GM12878 (cell line): ENCODE data around the gene AJUBA. TPM values are rescaled to one million over a fixed set of nuclear protein-coding genes. Genes with fewer than 3 reads are reported as not detected.

Source experiments
- ETV6 ChIP-seq, 2 experiments: fragments of 450-650 bp in 1 of 2; IDR thresholded peaks in 1 of 2; conservative IDR thresholded peaks in 1 of 2; 2 replicates each; pipeline ENCODE4 v1.6.1; 2014; ENCODE audit warnings: antibody characterized with exemption in 1 of 2, borderline replicate concordance in 1 of 2, low read depth in 1 of 2, mild to moderate bottlenecking in 1 of 2, moderate library complexity in 1 of 2
- FOS ChIP-seq: IDR thresholded peaks from 3 replicates; pipeline ENCODE4 v1.6.1; 2011; ENCODE audit warnings: borderline replicate concordance; ENCODE audit not compliant: insufficient read length; ENCODE audit errors: extremely low read depth
- PAX5 ChIP-seq: IDR thresholded peaks from 2 replicates; pipeline ENCODE4 v1.6.1; 2011; ENCODE audit warnings: low read depth, low read length, borderline replicate concordance
- POLR2AphosphoS2 ChIP-seq: IDR thresholded peaks from 2 replicates; pipeline ENCODE4 v1.6.1; 2011; ENCODE audit warnings: low read depth, mild to moderate bottlenecking, low read length, improper control_type of control experiment, moderate library complexity
- POLR2AphosphoS5 ChIP-seq: IDR thresholded peaks from 2 replicates; pipeline ENCODE4 v1.6.1; 2011; ENCODE audit warnings: mild to moderate bottlenecking, low read length, inconsistent platforms
- TARDBP ChIP-seq: IDR thresholded peaks from 2 replicates; pipeline ENCODE4 v1.6.1; 2016; ENCODE audit warnings: borderline replicate concordance
- ZNF207 ChIP-seq: fragments of 450-650 bp; IDR thresholded peaks from 2 replicates; pipeline ENCODE4 v1.6.1; 2014; ENCODE audit warnings: antibody characterized with exemption, mild to moderate bottlenecking, borderline replicate concordance
- polyA plus RNA-seq, 11 experiments: library from polyadenylated mRNA; depleted of rRNA in 4 of 11; unstranded in 6 of 11; stranded (reverse) in 5 of 11; fragments of >200 nt; fragmentation: Nextera tagmentation in 4 of 11; fragmentation: Illumina TruSeq in 1 of 11; extraction: Ambion mirVana in 4 of 11; extraction: Trizol in 1 of 11; gene quantifications; 1 replicate in 1 of 11; 2 replicates in 10 of 11; pipeline versions ENCODE4 v1.2.1 to v1.2.3, GENCODE V29; 2011 to 2016; ENCODE audit warnings: inconsistent platforms in 2 of 11, missing spikeins in 2 of 11, low read depth in 1 of 11
- total RNA-seq, 4 experiments: library from RNA; depleted of rRNA in 3 of 4; stranded (reverse); fragments of >200 nt in 3 of 4; fragmentation: Illumina TruSeq in 1 of 4; extraction: Trizol in 1 of 4; gene quantifications; 2 replicates each; pipeline versions ENCODE4 v1.2.1 to v1.2.3, GENCODE V29; 2013 to 2021
- TF ChIP-seq, protein P1 (sequence below): fragments of 450-650 bp; IDR thresholded peaks from 2 replicates; pipeline ENCODE4 v1.6.1; 2017; ENCODE audit warnings: mild to moderate bottlenecking, low read depth, inconsistent platforms; ENCODE audit not compliant: poor library complexity, severe bottlenecking
- TF ChIP-seq, protein P2 (sequence below): fragments of 450-650 bp; IDR thresholded peaks from 2 replicates; pipeline ENCODE4 v1.6.1; 2017; ENCODE audit warnings: mild to moderate bottlenecking, moderate library complexity
- TF ChIP-seq, protein P3 (sequence below): fragments of 450-650 bp; IDR thresholded peaks from 2 replicates; pipeline ENCODE4 v1.6.1; 2016; ENCODE audit warnings: mild to moderate bottlenecking, moderate library complexity, borderline replicate concordance
- TF ChIP-seq, protein P4 (sequence below): IDR thresholded peaks from 2 replicates; pipeline ENCODE4 v1.6.1; 2012; ENCODE audit warnings: improper control_type of control experiment, low read depth, low read length; ENCODE audit not compliant: insufficient replicate concordance

AJUBA gene
- total and polyA plus RNA-seq, 10 of the 15 experiments (the other 5 are each of a cell fraction or from before 2014, with no cell fraction given), result 0.03 to 18.1 (median 0.36) TPM; not detected in 1

DNA sequence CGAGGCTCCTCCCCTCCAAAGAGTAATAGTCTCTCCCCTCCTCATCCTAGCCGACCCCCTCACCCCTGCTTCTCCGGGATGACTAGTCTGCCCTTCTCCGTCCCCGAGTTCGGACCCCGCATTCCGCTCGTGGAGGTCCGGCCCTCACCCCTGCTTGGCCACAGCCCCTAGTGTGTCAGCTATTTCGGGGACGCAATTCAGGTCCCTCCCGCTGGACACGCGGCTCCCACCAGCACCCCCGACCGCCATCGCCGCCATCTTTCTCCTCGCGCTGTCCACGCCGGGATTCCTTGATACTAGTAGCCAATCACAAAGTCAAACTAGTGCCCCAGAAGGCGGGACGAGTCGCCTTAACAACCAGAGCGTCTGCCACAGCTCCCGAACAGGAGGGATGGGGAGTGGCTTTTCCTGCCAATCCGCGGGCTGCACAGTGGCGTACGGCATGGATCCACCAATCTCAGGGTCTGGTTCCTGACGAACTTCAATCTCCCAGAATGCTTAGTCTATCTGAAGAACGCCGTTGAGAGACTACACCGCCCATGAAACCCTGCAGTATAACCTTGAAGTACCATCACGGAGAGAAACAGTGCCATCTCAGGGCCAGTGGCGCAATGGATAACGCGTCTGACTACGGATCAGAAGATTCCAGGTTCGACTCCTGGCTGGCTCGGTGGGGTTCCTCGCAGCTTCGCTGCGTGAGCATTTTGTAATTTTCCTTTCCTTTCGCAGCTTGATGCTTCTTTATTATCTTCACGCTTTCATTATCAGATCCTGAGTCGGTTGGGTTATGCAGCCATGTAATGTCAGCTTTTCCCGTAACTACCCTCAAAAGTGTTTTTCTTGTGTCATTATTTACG is 53.0 kb downstream of the AJUBA start, which contains the start of gene PRMT5 (continued):
- TF ChIP-seq, protein P1, sequence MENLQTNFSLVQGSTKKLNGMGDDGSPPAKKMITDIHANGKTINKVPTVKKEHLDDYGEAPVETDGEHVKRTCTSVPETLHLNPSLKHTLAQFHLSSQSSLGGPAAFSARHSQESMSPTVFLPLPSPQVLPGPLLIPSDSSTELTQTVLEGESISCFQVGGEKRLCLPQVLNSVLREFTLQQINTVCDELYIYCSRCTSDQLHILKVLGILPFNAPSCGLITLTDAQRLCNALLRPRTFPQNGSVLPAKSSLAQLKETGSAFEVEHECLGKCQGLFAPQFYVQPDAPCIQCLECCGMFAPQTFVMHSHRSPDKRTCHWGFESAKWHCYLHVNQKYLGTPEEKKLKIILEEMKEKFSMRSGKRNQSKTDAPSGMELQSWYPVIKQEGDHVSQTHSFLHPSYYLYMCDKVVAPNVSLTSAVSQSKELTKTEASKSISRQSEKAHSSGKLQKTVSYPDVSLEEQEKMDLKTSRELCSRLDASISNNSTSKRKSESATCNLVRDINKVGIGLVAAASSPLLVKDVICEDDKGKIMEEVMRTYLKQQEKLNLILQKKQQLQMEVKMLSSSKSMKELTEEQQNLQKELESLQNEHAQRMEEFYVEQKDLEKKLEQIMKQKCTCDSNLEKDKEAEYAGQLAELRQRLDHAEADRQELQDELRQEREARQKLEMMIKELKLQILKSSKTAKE, result peak; percentile 85
- TF ChIP-seq PAX5, result no peak
- peak; percentile 90 for TF ChIP-seq ZNF207
- TF ChIP-seq, protein P2, sequence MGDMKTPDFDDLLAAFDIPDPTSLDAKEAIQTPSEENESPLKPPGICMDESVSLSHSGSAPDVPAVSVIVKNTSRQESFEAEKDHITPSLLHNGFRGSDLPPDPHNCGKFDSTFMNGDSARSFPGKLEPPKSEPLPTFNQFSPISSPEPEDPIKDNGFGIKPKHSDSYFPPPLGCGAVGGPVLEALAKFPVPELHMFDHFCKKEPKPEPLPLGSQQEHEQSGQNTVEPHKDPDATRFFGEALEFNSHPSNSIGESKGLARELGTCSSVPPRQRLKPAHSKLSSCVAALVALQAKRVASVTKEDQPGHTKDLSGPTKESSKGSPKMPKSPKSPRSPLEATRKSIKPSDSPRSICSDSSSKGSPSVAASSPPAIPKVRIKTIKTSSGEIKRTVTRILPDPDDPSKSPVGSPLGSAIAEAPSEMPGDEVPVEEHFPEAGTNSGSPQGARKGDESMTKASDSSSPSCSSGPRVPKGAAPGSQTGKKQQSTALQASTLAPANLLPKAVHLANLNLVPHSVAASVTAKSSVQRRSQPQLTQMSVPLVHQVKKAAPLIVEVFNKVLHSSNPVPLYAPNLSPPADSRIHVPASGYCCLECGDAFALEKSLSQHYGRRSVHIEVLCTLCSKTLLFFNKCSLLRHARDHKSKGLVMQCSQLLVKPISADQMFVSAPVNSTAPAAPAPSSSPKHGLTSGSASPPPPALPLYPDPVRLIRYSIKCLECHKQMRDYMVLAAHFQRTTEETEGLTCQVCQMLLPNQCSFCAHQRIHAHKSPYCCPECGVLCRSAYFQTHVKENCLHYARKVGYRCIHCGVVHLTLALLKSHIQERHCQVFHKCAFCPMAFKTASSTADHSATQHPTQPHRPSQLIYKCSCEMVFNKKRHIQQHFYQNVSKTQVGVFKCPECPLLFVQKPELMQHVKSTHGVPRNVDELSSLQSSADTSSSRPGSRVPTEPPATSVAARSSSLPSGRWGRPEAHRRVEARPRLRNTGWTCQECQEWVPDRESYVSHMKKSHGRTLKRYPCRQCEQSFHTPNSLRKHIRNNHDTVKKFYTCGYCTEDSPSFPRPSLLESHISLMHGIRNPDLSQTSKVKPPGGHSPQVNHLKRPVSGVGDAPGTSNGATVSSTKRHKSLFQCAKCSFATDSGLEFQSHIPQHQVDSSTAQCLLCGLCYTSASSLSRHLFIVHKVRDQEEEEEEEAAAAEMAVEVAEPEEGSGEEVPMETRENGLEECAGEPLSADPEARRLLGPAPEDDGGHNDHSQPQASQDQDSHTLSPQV, result no peak
- peak; percentile 91 for TF ChIP-seq POLR2AphosphoS5
- TF ChIP-seq, protein P3, sequence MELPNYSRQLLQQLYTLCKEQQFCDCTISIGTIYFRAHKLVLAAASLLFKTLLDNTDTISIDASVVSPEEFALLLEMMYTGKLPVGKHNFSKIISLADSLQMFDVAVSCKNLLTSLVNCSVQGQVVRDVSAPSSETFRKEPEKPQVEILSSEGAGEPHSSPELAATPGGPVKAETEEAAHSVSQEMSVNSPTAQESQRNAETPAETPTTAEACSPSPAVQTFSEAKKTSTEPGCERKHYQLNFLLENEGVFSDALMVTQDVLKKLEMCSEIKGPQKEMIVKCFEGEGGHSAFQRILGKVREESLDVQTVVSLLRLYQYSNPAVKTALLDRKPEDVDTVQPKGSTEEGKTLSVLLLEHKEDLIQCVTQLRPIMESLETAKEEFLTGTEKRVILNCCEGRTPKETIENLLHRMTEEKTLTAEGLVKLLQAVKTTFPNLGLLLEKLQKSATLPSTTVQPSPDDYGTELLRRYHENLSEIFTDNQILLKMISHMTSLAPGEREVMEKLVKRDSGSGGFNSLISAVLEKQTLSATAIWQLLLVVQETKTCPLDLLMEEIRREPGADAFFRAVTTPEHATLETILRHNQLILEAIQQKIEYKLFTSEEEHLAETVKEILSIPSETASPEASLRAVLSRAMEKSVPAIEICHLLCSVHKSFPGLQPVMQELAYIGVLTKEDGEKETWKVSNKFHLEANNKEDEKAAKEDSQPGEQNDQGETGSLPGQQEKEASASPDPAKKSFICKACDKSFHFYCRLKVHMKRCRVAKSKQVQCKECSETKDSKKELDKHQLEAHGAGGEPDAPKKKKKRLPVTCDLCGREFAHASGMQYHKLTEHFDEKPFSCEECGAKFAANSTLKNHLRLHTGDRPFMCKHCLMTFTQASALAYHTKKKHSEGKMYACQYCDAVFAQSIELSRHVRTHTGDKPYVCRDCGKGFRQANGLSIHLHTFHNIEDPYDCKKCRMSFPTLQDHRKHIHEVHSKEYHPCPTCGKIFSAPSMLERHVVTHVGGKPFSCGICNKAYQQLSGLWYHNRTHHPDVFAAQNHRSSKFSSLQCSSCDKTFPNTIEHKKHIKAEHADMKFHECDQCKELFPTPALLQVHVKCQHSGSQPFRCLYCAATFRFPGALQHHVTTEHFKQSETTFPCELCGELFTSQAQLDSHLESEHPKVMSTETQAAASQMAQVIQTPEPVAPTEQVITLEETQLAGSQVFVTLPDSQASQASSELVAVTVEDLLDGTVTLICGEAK, result peak; percentile 88
- peak; percentile 46 for TF ChIP-seq FOS
- TF ChIP-seq, protein P4, sequence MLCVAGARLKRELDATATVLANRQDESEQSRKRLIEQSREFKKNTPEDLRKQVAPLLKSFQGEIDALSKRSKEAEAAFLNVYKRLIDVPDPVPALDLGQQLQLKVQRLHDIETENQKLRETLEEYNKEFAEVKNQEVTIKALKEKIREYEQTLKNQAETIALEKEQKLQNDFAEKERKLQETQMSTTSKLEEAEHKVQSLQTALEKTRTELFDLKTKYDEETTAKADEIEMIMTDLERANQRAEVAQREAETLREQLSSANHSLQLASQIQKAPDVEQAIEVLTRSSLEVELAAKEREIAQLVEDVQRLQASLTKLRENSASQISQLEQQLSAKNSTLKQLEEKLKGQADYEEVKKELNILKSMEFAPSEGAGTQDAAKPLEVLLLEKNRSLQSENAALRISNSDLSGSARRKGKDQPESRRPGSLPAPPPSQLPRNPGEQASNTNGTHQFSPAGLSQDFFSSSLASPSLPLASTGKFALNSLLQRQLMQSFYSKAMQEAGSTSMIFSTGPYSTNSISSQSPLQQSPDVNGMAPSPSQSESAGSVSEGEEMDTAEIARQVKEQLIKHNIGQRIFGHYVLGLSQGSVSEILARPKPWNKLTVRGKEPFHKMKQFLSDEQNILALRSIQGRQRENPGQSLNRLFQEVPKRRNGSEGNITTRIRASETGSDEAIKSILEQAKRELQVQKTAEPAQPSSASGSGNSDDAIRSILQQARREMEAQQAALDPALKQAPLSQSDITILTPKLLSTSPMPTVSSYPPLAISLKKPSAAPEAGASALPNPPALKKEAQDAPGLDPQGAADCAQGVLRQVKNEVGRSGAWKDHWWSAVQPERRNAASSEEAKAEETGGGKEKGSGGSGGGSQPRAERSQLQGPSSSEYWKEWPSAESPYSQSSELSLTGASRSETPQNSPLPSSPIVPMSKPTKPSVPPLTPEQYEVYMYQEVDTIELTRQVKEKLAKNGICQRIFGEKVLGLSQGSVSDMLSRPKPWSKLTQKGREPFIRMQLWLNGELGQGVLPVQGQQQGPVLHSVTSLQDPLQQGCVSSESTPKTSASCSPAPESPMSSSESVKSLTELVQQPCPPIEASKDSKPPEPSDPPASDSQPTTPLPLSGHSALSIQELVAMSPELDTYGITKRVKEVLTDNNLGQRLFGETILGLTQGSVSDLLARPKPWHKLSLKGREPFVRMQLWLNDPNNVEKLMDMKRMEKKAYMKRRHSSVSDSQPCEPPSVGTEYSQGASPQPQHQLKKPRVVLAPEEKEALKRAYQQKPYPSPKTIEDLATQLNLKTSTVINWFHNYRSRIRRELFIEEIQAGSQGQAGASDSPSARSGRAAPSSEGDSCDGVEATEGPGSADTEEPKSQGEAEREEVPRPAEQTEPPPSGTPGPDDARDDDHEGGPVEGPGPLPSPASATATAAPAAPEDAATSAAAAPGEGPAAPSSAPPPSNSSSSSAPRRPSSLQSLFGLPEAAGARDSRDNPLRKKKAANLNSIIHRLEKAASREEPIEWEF, result no peak
- TF ChIP-seq ETV6 (conservative IDR thresholded peaks at IDR 0.05 in 1 of 2, IDR thresholded peaks at IDR 0.05 in 1 of 2; ENCODE audit: borderline replicate concordance in 1 of 2, low read depth in 1 of 2), result no peak
- TF ChIP-seq TARDBP, result peak; percentile 99
- TF ChIP-seq POLR2AphosphoS2, result peak; percentile 72
